DND-41 (cell line): ENCODE results near the gene SCMH1.

Source experiments
- CTCF ChIP-seq: IDR thresholded peaks from 2 replicates; pipeline ENCODE4 v1.5.1; 2012; ENCODE audit warnings: borderline replicate concordance, low read length, moderate library complexity, mild to moderate bottlenecking; ENCODE audit not compliant: poor library complexity, severe bottlenecking; ENCODE audit errors: extremely low read depth
- EZH2 ChIP-seq: IDR thresholded peaks from 3 replicates; pipeline ENCODE4 v1.6.1; 2012; ENCODE audit warnings: borderline replicate concordance, low read depth, mild to moderate bottlenecking, moderate library complexity, low read length, inconsistent platforms; ENCODE audit not compliant: severe bottlenecking

DNA sequence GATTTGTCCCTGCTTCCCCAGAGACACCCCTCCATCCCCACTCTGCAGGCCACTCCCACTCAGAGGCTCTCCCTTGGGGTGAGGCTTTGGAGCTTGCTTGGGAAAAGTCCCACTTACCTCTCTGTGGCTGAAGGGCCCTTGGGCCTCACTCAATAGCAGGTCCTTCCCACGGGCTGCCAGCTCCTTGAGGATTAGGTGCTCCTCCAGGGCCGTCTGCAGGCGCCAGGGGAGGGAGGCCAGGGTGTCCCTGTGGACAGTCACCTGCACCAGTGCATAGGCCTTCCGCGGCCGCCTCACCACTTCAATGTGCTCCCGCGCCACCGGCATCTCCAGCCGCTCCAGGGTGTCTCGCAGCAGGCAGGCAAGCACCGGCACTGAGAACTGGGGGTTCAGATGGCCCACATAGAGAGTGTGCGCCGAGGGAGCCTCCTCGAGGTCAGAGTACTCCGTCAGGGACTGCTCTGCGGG lies 222.0 kb downstream of the SCMH1 start:
- TF ChIP-seq CTCF (no peak), EZH2 (no peak)
